IPS-20b (cell line): Measurements from ENCODE around the gene SPTLC2.
"Not testable (repeated sequence)": the region's sequence is repeated elsewhere in the genome, so short reads cannot be mapped to it uniquely, and the experiment has no call there.

Experiments used
- H3K27ac ChIP-seq: one replicate; pipeline ENCODE4 v1.5.1; 2013; ENCODE audit warnings: low read length
- H3K27me3 ChIP-seq: 2 replicates; pipeline ENCODE4 v1.6.1; 2013; ENCODE audit warnings: mild to moderate bottlenecking, low read length, inconsistent platforms; ENCODE audit not compliant: insufficient read depth
- H3K36me3 ChIP-seq: 2 replicates; pipeline ENCODE4 v1.6.1; 2013; ENCODE audit warnings: low read depth, mild to moderate bottlenecking, inconsistent platforms, low read length, moderate library complexity; ENCODE audit not compliant: insufficient read depth
- H3K4me1 ChIP-seq: 2 replicates; pipeline ENCODE4 v1.6.1; 2013; ENCODE audit warnings: mild to moderate bottlenecking, control low read depth, inconsistent platforms, low read length, moderate library complexity; ENCODE audit not compliant: insufficient read depth
- H3K4me3 ChIP-seq: 2 replicates; pipeline ENCODE4 v1.5.1; 2013; ENCODE audit warnings: mild to moderate bottlenecking, low read length, inconsistent platforms
- H3K9ac ChIP-seq: 2 replicates; pipeline ENCODE4 v1.6.1; 2013; ENCODE audit warnings: low read depth, mild to moderate bottlenecking, inconsistent platforms, low read length, moderate library complexity
- H3K9me3 ChIP-seq: 2 replicates; pipeline ENCODE4 v1.6.1; 2013; ENCODE audit warnings: mild to moderate bottlenecking, low read depth, low read length, inconsistent platforms; ENCODE audit not compliant: insufficient read depth

The SPTLC2 gene

DNA sequence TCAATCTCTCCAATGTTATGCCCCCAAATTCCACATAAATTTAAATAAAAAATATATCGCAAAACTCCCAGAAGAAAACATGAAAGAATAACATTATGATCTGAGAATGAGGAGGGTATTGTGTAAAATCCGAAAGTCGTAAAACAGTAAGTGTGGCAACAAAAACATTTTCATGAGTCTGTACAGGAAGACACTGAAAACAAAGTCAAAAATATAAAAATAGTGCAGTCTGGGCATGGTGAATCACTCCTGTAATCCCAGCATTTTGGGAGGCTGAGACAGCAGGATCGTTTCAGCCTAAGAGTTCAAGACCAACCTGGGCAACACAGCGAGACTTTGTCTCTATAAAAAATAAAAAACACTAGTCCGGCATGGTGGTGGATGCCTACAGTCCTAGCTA, 57.1 kb downstream of the SPTLC2 start:
- H3K9me3 ChIP-seq = no peaks in the 10 kb centered on the region
- H3K27ac ChIP-seq = no peak overlapping the region
- peaks cover 42% of the 10 kb centered on the region for H3K36me3 ChIP-seq
- no peaks in the 10 kb centered on the region for H3K27me3 ChIP-seq
- no peak overlapping the region for H3K9ac ChIP-seq
- H3K4me1 ChIP-seq = no peaks in the 10 kb centered on the region
- H3K4me3 ChIP-seq = no peak overlapping the region

DNA sequence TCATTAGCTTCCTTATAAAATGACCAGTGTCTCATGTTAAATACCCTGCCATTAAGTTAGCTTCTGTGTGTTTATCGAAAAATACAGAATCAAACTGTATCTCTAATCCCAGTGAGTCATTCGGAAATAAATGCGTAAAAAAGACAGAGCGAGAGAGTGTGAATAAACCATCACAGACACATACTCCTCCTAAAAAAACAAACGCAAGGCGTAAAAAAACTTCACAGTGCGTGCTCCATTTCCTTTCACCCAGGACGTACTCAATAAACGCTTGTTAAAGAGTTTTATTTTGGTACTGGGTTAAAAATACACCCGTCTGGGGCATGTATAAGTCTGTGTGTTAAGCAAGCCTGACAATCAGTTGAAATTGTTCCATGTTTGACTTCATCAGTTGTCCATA, 59.0 kb downstream of the SPTLC2 start:
- peaks cover 43% of the 10 kb centered on the region for H3K36me3 ChIP-seq
- no peaks in the 10 kb centered on the region for H3K9me3 ChIP-seq
- no peaks in the 10 kb centered on the region for H3K27me3 ChIP-seq
- H3K4me1 ChIP-seq = no peaks in the 10 kb centered on the region
- no peak overlapping the region for H3K4me3 ChIP-seq
- no peak overlapping the region for H3K9ac ChIP-seq
- no peak overlapping the region for H3K27ac ChIP-seq

GRCh38 chr14:77556946-77557345, 59.5 kb downstream of the SPTLC2 start:
- H3K9ac ChIP-seq = no peak overlapping the region
- H3K27ac ChIP-seq = no peak overlapping the region
- H3K27me3 ChIP-seq = no peaks in the 10 kb centered on the region
- peaks cover 43% of the 10 kb centered on the region for H3K36me3 ChIP-seq
- H3K9me3 ChIP-seq = no peaks in the 10 kb centered on the region
- H3K4me1 ChIP-seq = no peaks in the 10 kb centered on the region
- H3K4me3 ChIP-seq = no peak overlapping the region

DNA sequence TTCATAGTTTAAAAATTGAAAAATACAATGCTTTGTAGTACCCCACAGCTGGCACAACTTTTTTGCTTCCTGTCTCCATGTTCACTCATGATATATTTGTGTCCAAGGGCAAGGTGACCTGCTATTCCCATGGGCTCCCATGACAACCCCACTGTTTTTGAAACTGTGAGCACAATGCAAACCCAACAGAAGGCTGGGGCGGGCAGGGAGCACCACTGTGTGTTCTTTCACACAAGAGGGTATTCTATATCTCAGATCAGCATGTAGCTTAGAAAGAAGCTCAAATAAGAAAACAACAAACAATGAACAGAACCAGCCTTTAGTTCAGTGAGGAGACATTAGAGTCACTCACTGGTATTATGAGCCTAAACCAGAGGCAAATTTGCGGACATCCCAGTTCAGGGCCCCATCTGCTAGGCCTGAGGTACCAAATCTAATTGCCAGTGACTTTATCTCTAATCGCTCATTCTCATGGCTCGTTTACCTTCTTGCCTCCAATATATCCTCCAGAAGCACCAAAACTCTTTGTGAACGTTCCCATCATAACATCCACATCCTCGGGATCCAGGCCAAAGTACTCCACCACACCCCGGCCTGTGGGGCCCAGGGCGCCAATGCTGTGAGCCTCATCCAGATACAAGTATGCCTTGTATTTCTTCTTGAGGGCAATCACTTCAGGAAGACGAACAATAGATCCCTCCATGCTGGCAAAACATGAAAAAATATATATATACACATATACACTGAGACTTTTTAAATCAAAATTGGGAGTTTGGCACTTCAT, 61.4 kb downstream of the SPTLC2 start:
- no peak overlapping the region for H3K9ac ChIP-seq
- peaks cover 45% of the 10 kb centered on the region for H3K36me3 ChIP-seq
- H3K9me3 ChIP-seq = no peaks in the 10 kb centered on the region
- no peaks in the 10 kb centered on the region for H3K27me3 ChIP-seq
- no peak overlapping the region for H3K4me3 ChIP-seq
- H3K27ac ChIP-seq = no peak overlapping the region
- no peaks in the 10 kb centered on the region for H3K4me1 ChIP-seq

GRCh38 chr14:77554207-77554606, 62.2 kb downstream of the SPTLC2 start:
- Histone ChIP-seq H3K9ac (no peak overlapping the region), H3K4me1 (no peaks in the 10 kb centered on the region), H3K36me3 (peaks cover 53% of the 10 kb centered on the region), H3K27me3 (no peaks in the 10 kb centered on the region), H3K27ac (no peak overlapping the region), H3K9me3 (no peaks in the 10 kb centered on the region), H3K4me3 (no peak overlapping the region)

DNA sequence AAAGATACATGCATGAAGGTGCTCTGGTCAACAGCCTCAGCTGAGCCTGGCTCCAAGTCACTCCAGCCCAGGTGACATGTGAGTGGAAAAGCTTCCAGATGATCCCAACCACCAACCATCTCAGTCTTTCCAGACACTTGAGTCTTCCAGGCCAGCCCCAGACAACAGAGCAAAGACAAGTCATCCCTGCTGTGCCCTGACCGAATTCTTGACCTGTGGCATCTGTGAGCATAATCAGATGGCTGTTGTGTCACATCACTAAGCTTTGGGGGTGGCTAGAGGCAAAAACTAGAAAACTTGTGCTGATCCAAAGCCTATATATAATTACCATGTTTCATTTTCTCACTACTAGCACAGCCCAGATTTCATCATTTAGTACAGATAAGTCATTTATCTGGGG, 67.0 kb downstream of the SPTLC2 start:
- Histone ChIP-seq H3K4me3 (no peak overlapping the region), H3K36me3 (peaks cover 44% of the 10 kb centered on the region)

DNA sequence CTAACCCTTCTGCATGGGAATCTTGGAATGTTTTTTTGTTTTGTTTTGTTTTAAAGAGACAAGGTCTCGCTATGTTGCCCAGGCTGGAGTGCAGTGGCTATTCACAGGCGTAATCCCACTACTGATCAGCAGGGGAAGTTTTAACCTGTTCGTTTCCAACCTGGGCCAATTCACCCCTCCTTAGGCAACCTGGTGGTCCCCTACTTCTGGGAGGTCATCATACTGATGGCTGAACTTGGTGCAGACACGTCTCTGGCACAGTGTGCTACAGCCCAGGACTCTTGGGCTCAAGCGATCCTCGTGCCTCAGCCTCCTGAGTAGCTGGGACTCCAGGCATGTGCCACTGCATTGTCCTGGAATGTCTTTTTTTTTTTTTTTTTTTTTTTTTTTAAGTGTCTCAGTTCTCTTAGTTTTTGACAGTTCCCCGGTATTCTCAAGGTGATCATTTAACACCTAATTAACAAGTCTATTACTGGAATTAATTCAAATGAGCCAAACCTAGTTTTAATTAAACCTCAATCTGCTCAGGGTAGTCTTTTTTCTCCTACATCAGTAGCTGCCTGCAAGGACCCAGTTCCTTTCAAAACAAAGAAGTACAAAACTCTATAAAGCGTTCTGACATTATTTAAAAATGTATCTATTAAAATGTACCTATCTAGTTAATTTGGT, 68.8 kb downstream of the SPTLC2 start:
- H3K36me3 ChIP-seq = peaks cover 35% of the 10 kb centered on the region
- H3K9me3 ChIP-seq = no peaks in the 10 kb centered on the region
- no peaks in the 10 kb centered on the region for H3K27me3 ChIP-seq
- no peak overlapping the region for H3K27ac ChIP-seq
- H3K4me3 ChIP-seq = no peak overlapping the region
- H3K4me1 ChIP-seq = no peaks in the 10 kb centered on the region
- no peak overlapping the region for H3K9ac ChIP-seq

More for the DNA sequence above, 67.0 kb downstream of the SPTLC2 start:
- Histone ChIP-seq H3K9me3 (no peaks in the 10 kb centered on the region), H3K27ac (no peak overlapping the region), H3K27me3 (no peaks in the 10 kb centered on the region), H3K9ac (no peak overlapping the region), H3K4me1 (no peaks in the 10 kb centered on the region)

GRCh38 chr14:77545171-77545570, 71.3 kb downstream of the SPTLC2 start:
- H3K27ac ChIP-seq, H3K4me3 ChIP-seq, H3K4me1 ChIP-seq, H3K9ac ChIP-seq, H3K27me3 ChIP-seq, H3K9me3 ChIP-seq: not testable (repeated sequence)
- H3K36me3 ChIP-seq = peaks cover 25% of the 10 kb centered on the region

- Histone ChIP-seq H3K27me3 (no peaks in the 10 kb centered on the region), H3K9me3 (no peaks in the 10 kb centered on the region), H3K27ac (no peak overlapping the region), H3K9ac (no peak overlapping the region), H3K4me1 (no peaks in the 10 kb centered on the region), H3K4me3 (no peak overlapping the region), H3K36me3 (peaks cover 19% of the 10 kb centered on the region)
Measured at GRCh38 chr14:77544571-77544970, 71.9 kb downstream of the SPTLC2 start.

DNA sequence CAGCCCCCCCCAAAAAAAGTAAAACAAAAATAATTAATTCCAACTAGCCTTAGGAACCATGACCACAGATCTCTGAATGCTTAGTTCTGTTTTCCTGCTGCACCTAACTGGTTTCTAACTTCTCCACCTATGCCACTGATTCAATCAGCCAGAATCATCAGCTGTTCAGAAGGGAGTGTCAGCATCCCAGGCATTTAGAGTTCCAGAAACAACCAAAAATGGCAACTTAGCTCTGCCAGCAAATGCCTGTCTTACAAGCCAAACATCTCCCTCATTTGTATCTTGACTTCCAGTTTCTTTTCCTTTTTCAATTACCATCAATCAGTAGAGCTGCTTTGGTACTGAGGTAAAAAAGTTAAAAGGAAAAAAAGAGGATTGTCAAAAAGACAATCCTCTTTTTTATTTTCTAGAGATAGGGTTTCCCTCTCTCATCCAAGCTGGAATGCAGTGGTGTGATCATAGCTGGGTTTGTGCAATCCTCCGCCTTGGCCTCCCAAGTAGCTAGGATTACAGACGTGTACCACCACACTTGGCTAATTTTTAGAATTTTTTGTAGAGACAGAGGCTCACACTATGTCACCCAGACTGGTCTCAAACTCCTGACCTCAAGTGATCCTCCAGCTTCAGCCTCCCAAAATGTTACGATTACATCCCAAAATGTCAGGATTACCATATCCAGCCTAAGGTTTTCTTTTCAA, 72.7 kb downstream of the SPTLC2 start:
- no peak overlapping the region for H3K9ac ChIP-seq
- H3K4me1 ChIP-seq = no peaks in the 10 kb centered on the region
- no peak overlapping the region for H3K27ac ChIP-seq
- H3K4me3 ChIP-seq = no peak overlapping the region
- no peaks in the 10 kb centered on the region for H3K27me3 ChIP-seq
- peaks cover 11% of the 10 kb centered on the region; the same call in 1 of the 2 replicates for H3K36me3 ChIP-seq
- H3K9me3 ChIP-seq = no peaks in the 10 kb centered on the region

- Histone ChIP-seq H3K4me1 (no peaks in the 10 kb centered on the region), H3K9me3 (no peaks in the 10 kb centered on the region), H3K4me3 (no peak overlapping the region), H3K36me3 (peaks cover 5% of the 10 kb centered on the region; the same call in 1 of the 2 replicates), H3K27ac (no peak overlapping the region), H3K9ac (no peak overlapping the region), H3K27me3 (no peaks in the 10 kb centered on the region)
Measured at GRCh38 chr14:77543240-77543551, 73.2 kb downstream of the SPTLC2 start.
